ENCODE measurements around the gene RPS21.

GRCh38 chr20:62392077-62392418 lies 5.1 kb downstream of the RPS21 start:
- TF ChIP-seq EZH2 (IDR thresholded peaks at IDR 0.05) = no peak
- TF ChIP-seq POLR2AphosphoS5 (IDR thresholded peaks at IDR 0.05; ENCODE audit: borderline replicate concordance, low read depth, low read length) = no peak
- TF ChIP-seq FOXP2 (optimal IDR thresholded peaks at IDR 0.05; ENCODE audit: control extremely low read depth, extremely low read length, insufficient read depth) = no peak

Data from SK-N-MC (cell line).